Endothelial cell of umbilical vein (primary cell): ENCODE data around the gene LRRC73. TPM values are rescaled to one million over a fixed set of nuclear protein-coding genes. Genes with fewer than 3 reads are reported as not detected.

Experiments
- BruUV-seq: library from RNA; stranded (reverse); fragments of 400-500 nt; replicated peaks from 2 replicates; lab custom pipeline; 2021; lab: Mats Ljungman, UMichigan
- CTCF ChIA-PET: fragments of 300-600, 350-600 bp; sonication (Branson Sonifier 250); formaldehyde crosslinking; loops from one replicate; lab custom pipeline; 2021; ENCODE audit warnings: antibody characterized with exemption, inconsistent platforms; lab: Charles Lee
- POLR2A ChIA-PET: fragments of 300-600, 350-600 bp; sonication (Branson Sonifier 250); formaldehyde crosslinking; loops from one replicate; lab custom pipeline; 2021; ENCODE audit warnings: antibody characterized with exemption, inconsistent platforms; lab: Charles Lee
- DNase-seq: peaks from one replicate; pipeline ENCODE4 v3.0.0-alpha.2; 2011; ENCODE audit warnings: low read depth, low spot score
- FAIRE-seq: peaks from 2 replicates; lab custom pipeline; 2011; peaks lifted over from hg19 to GRCh38; lab: Jason Lieb, UNC
- H2AFZ ChIP-seq: 2 replicates; pipeline ENCODE4 v1.6.0; 2012; ENCODE audit warnings: low read depth, low read length, control low read depth, inconsistent platforms
- H3K27ac ChIP-seq: 2 replicates; pipeline ENCODE4 v1.5.1; 2011; ENCODE audit warnings: low read depth, mild to moderate bottlenecking, control low read depth, low read length, moderate library complexity; ENCODE audit not compliant: insufficient read depth
- H3K27me3 ChIP-seq, 2 experiments: 2 replicates each; pipeline versions ENCODE4 v1.6.0 to v1.6.1; 2011; ENCODE audit warnings: low read length in 2 of 2, mixed read lengths in 1 of 2; ENCODE audit not compliant: control insufficient read depth in 2 of 2, insufficient read depth in 2 of 2
- H3K36me3 ChIP-seq, 2 experiments: 2 replicates in 1 of 2; 3 replicates in 1 of 2; pipeline ENCODE4 v1.5.1; 2011; ENCODE audit warnings: low read length in 2 of 2, mild to moderate bottlenecking in 1 of 2, moderate library complexity in 1 of 2; ENCODE audit not compliant: control insufficient read depth in 2 of 2, insufficient read depth in 2 of 2; ENCODE audit errors: extremely low read depth in 1 of 2
- H3K4me1 ChIP-seq: 3 replicates; pipeline ENCODE4 v1.5.1; 2011; ENCODE audit warnings: mild to moderate bottlenecking, low read length; ENCODE audit not compliant: control insufficient read depth, insufficient read depth; ENCODE audit errors: extremely low read depth
- H3K4me2 ChIP-seq: 2 replicates; pipeline ENCODE4 v1.6.1; 2011; ENCODE audit warnings: low read length, control low read depth, mixed read lengths; ENCODE audit not compliant: insufficient read depth
- H3K4me3 ChIP-seq, 3 experiments: fragments of 200-600 bp in 1 of 3; sonication (generic), shearing (Covaris generic) in 1 of 3; replicated peaks in 1 of 3; 2 replicates each; pipeline ENCODE4 v1.5.1; 2011 to 2016; ENCODE audit warnings: control low read depth in 3 of 3, low read length in 3 of 3, mild to moderate bottlenecking in 2 of 3, inconsistent platforms in 1 of 3, low read depth in 1 of 3, moderate library complexity in 1 of 3; ENCODE audit not compliant: insufficient read depth in 1 of 3
- H3K79me2 ChIP-seq: 2 replicates; pipeline ENCODE4 v1.6.0; 2012; ENCODE audit warnings: low read length, inconsistent platforms; ENCODE audit not compliant: control insufficient read depth, insufficient read depth
- H3K9ac ChIP-seq: replicated peaks from 2 replicates; pipeline ENCODE3; 2011; ENCODE audit warnings: low read length, control low read depth; ENCODE audit not compliant: insufficient read depth; ENCODE audit errors: extremely low read depth
- H3K9me1 ChIP-seq: replicated peaks from 3 replicates; pipeline ENCODE4 v1.6.0; 2011; ENCODE audit warnings: mild to moderate bottlenecking, low read length; ENCODE audit not compliant: control insufficient read depth, insufficient read depth; ENCODE audit errors: extremely low read depth
- H3K9me3 ChIP-seq: replicated peaks from 2 replicates; pipeline ENCODE4 v1.5.1; 2012; ENCODE audit warnings: low read length, inconsistent platforms; ENCODE audit not compliant: control insufficient read depth, insufficient read depth
- H4K20me1 ChIP-seq: replicated peaks from 2 replicates; pipeline ENCODE3; 2011; ENCODE audit warnings: mild to moderate bottlenecking, low read length; ENCODE audit not compliant: control insufficient read depth, insufficient read depth; ENCODE audit errors: extremely low read depth
- CTCF ChIP-seq, 2 donors: IDR thresholded peaks; 1 replicate in 1 of 2; 2 replicates in 1 of 2; pipeline ENCODE4 v1.5.1; 2011; ENCODE audit warnings: low read length in 2 of 2, mild to moderate bottlenecking in 2 of 2, moderate library complexity in 2 of 2, control low read depth in 1 of 2, inconsistent platforms in 1 of 2, low read depth in 1 of 2; ENCODE audit not compliant: insufficient read depth in 1 of 2; ENCODE audit errors: extremely low read depth in 1 of 2
- EZH2 ChIP-seq: IDR thresholded peaks from 2 replicates; pipeline ENCODE4 v1.6.1; 2012; ENCODE audit warnings: borderline replicate concordance, low read depth, mild to moderate bottlenecking, moderate library complexity, low read length, inconsistent platforms; ENCODE audit not compliant: severe bottlenecking
- FOS ChIP-seq: IDR thresholded peaks from 2 replicates; pipeline ENCODE4 v1.6.1; 2011; ENCODE audit warnings: mild to moderate bottlenecking, low read length, moderate library complexity, borderline replicate concordance; ENCODE audit not compliant: insufficient read depth
- GATA2 ChIP-seq: IDR thresholded peaks from 2 replicates; pipeline ENCODE4 v1.7.0; 2011; ENCODE audit warnings: low read depth, mild to moderate bottlenecking, moderate library complexity, mixed read lengths, low read length; ENCODE audit not compliant: insufficient read length, insufficient read depth
- JUN ChIP-seq: IDR thresholded peaks from 2 replicates; pipeline ENCODE4 v1.6.1; 2011; ENCODE audit warnings: borderline replicate concordance, low read depth; ENCODE audit not compliant: insufficient read length, insufficient read depth
- MAX ChIP-seq: IDR thresholded peaks from 2 replicates; pipeline ENCODE4 v1.6.1; 2011; ENCODE audit not compliant: insufficient read depth, insufficient read length
- MYC ChIP-seq: IDR thresholded peaks from one replicate; pipeline ENCODE4 v1.6.1; 2011; ENCODE audit warnings: mild to moderate bottlenecking, low read depth, low read length
- POLR2A ChIP-seq: IDR thresholded peaks from 2 replicates; pipeline ENCODE4 v1.6.1; 2012; ENCODE audit warnings: low read depth, mild to moderate bottlenecking, control low read depth, low read length
- POLR2AphosphoS5 ChIP-seq: IDR thresholded peaks from 2 replicates; pipeline ENCODE4 v1.6.1; 2012; ENCODE audit warnings: low read depth, mild to moderate bottlenecking, control low read depth, low read length, moderate library complexity; ENCODE audit not compliant: insufficient read depth
- dilution Hi-C: fragments of 300-500 bp; cut with MboI; formaldehyde crosslinking; loops from one replicate; pipeline ENCODE4 v1.15.0; 2019; ENCODE audit warnings: low sequenced_read_pairs; ENCODE audit not compliant: extremely low pct_ligation_motif_present
- intact Hi-C: fragments of 100-400 bp; cut with micrococcal nuclease; formaldehyde crosslinking; loops from one replicate; pipeline ENCODE4 v1.10.0; 2022
- polyA plus RNA-seq, 4 experiments: library from polyadenylated mRNA; depleted of rRNA in 3 of 4; stranded (reverse) in 3 of 4; unstranded in 1 of 4; fragments of >200 nt; gene quantifications; 2 replicates each; pipeline versions ENCODE4 v1.2.1 to v1.2.3, GENCODE V29; 2011 to 2012; ENCODE audit warnings: missing spikeins in 1 of 4
- total RNA-seq: library from RNA; stranded (reverse); gene quantifications from 2 replicates; pipeline ENCODE4 v1.2.3, GENCODE V29; 2021

Gene LRRC73
- total and polyA plus RNA-seq, 2 donors (not counting 3 experiments of a cell fraction or from before 2014, with no cell fraction given) = 0.11 to 0.58 TPM

- FAIRE-seq (no peak), DNase-seq (no peak)
- no peak overlapping the region for H2AFZ ChIP-seq
- intact Hi-C loops = no loop called here
- CTCF ChIA-PET = no interaction called here
- POLR2A ChIA-PET = interaction anchor here (0.6 kb wide), 1 partner anchor 63 kb away, joined by 3 read pairs; no protein-coding TSS in a partner anchor
- no peaks in the 10 kb centered on the region for H4K20me1 ChIP-seq
- H3K4me2 ChIP-seq = no peak overlapping the region
- dilution Hi-C loops = no loop called here
- no peaks in the 10 kb centered on the region for H3K9me1 ChIP-seq
- TF ChIP-seq JUN = no peak
- TF ChIP-seq MYC = no peak
- TF ChIP-seq POLR2A = no peak
- TF ChIP-seq FOS = no peak
- TF ChIP-seq POLR2AphosphoS5 = no peak
- TF ChIP-seq GATA2 = no peak
- no peak for TF ChIP-seq EZH2
- no peak for TF ChIP-seq MAX
- no peak overlapping the region for H3K27ac ChIP-seq
- no peaks in the 10 kb centered on the region for H3K4me1 ChIP-seq
- no peaks in the 10 kb centered on the region for H3K79me2 ChIP-seq
- no peaks in the 10 kb centered on the region for H3K9me3 ChIP-seq
- no peak overlapping the region for H3K9ac ChIP-seq
- H3K27me3 ChIP-seq = no peaks in the 10 kb centered on the region
- no TSS peak for BruUV-seq
- H3K4me3 ChIP-seq = no peak overlapping the region
- peaks cover 7 to 21% of the 10 kb centered on the region in 2 experiments for H3K36me3 ChIP-seq
These were observed 22.1 kb upstream of the LRRC73 start for GRCh38 chr6:43532201-43532600.

GRCh38 chr6:43524483-43524961 lies 14.4 kb upstream of the LRRC73 start:
- no peak for TF ChIP-seq POLR2A
- no peak for TF ChIP-seq JUN
- no peak for TF ChIP-seq GATA2
- TF ChIP-seq MYC = no peak
- no peak for TF ChIP-seq MAX
- TF ChIP-seq EZH2 = no peak
- TF ChIP-seq POLR2AphosphoS5 = no peak
- TF ChIP-seq FOS = no peak
- no peak for TF ChIP-seq CTCF (IDR thresholded peaks at IDR 0.05; ENCODE audit: extremely low read depth in 1 of 2, insufficient read depth in 1 of 2, low read depth in 1 of 2, low read length in 2 of 2)

More at GRCh38 chr6:43524483-43524961, 14.4 kb upstream of the LRRC73 start:
- no peak for DNase-seq
- peaks cover 31 to 57% of the 10 kb centered on the region in 2 experiments for H3K36me3 ChIP-seq
- no peaks in the 10 kb centered on the region for H3K9me3 ChIP-seq
- no peaks in the 10 kb centered on the region for H3K27me3 ChIP-seq
- ChIA-PET POLR2A (no interaction called here), CTCF (no interaction called here)
- H3K4me1 ChIP-seq = no peaks in the 10 kb centered on the region
- no peak overlapping the region for H3K9ac ChIP-seq
- no peaks in the 10 kb centered on the region for H3K9me1 ChIP-seq
- no peak overlapping the region for H3K4me2 ChIP-seq
- H4K20me1 ChIP-seq = no peaks in the 10 kb centered on the region
- H3K27ac ChIP-seq = no peak overlapping the region
- no peak overlapping the region for H2AFZ ChIP-seq
- no peak for FAIRE-seq
- dilution Hi-C loops = no loop called here
- H3K4me3 ChIP-seq = no peak overlapping the region
- BruUV-seq = no TSS peak
- intact Hi-C loops = no loop called here
- H3K79me2 ChIP-seq = peaks cover 2% of the 10 kb centered on the region
